GM18858 (cell line): ENCODE data around the gene EHD1.

Experiments used
- ATAC-seq: cut with Tn5 transposase; IDR thresholded peaks from one replicate; pipeline ENCODE4 v1.9.1; 2021; ENCODE audit not compliant: unreplicated experiment

Gene EHD1

GRCh38 chr11:64910451-64911093 is 32.2 kb upstream of the EHD1 start:
- ATAC-seq = no peak

GRCh38 chr11:64909653-64910343 is 31.4 kb upstream of the EHD1 start:
- ATAC-seq = no peak

- no peak for ATAC-seq
Observed at GRCh38 chr11:64908766-64909165, 30.3 kb upstream of the EHD1 start.

GRCh38 chr11:64906314-64906635 is 27.9 kb upstream of the EHD1 start:
- no peak for ATAC-seq

GRCh38 chr11:64905516-64906313 is 27.3 kb upstream of the EHD1 start:
- ATAC-seq = no peak

GRCh38 chr11:64903291-64903833 is 24.9 kb upstream of the EHD1 start:
- no peak for ATAC-seq

GRCh38 chr11:64902102-64902900 is 23.9 kb upstream of the EHD1 start:
- no peak for ATAC-seq

GRCh38 chr11:64900774-64901173 is 22.4 kb upstream of the EHD1 start:
- no peak for ATAC-seq

- ATAC-seq = no peak
Observed at GRCh38 chr11:64900263-64900678, 21.9 kb upstream of the EHD1 start.

- no peak for ATAC-seq
Observed at GRCh38 chr11:64898541-64898940, 20.1 kb upstream of the EHD1 start.

GRCh38 chr11:64898076-64898445 is 19.6 kb upstream of the EHD1 start:
- no peak for ATAC-seq

- no peak for ATAC-seq
Observed at GRCh38 chr11:64897381-64898075, 19.1 kb upstream of the EHD1 start.

GRCh38 chr11:64896448-64897022 is 18.1 kb upstream of the EHD1 start:
- no peak for ATAC-seq

GRCh38 chr11:64894812-64895452 is 16.5 kb upstream of the EHD1 start:
- ATAC-seq = no peak

GRCh38 chr11:64894070-64894811 is 15.8 kb upstream of the EHD1 start:
- ATAC-seq = no peak

GRCh38 chr11:64893194-64894069 is 15.0 kb upstream of the EHD1 start:
- no peak for ATAC-seq

- no peak for ATAC-seq
Observed at GRCh38 chr11:64892838-64893193, 14.4 kb upstream of the EHD1 start.

GRCh38 chr11:64892411-64892831 is 14.0 kb upstream of the EHD1 start:
- no peak for ATAC-seq
